Transverse colon (tissue), 4 donors: Measurements from ENCODE around the gene C1orf21. TPM values are rescaled to one million over a fixed set of nuclear protein-coding genes. Genes with fewer than 3 reads are reported as not detected.

Experiments
- DNase-seq: peaks from one replicate; pipeline ENCODE4 v3.0.0-alpha.2; 2019
- H3K27ac ChIP-seq, 4 donors: fragments of 200-600 bp; sonication (generic); 2 replicates each; pipeline ENCODE4 v1.5.1; 2016 to 2018; ENCODE audit warnings: inconsistent platforms in 4 of 4
- H3K27me3 ChIP-seq: fragments of 200-600 bp; sonication (generic); 2 replicates; pipeline ENCODE4 v1.5.1; 2017; ENCODE audit warnings: inconsistent platforms
- H3K36me3 ChIP-seq, 4 donors: fragments of 200-600 bp; sonication (generic); 2 replicates each; pipeline ENCODE4 v1.5.1; 2017 to 2019; ENCODE audit warnings: inconsistent platforms in 4 of 4
- H3K4me1 ChIP-seq, 4 donors: fragments of 200-600 bp; sonication (generic); 2 replicates each; pipeline ENCODE4 v1.5.1; 2017 to 2020; ENCODE audit warnings: inconsistent platforms in 4 of 4
- H3K4me3 ChIP-seq, 4 donors: fragments of 200-600 bp; sonication (generic); 1 replicate in 1 of 4; 2 replicates in 3 of 4; pipeline versions ENCODE4 v1.5.1 to v1.6.1; 2017 to 2019; ENCODE audit warnings: inconsistent platforms in 4 of 4
- H3K9me3 ChIP-seq, 2 donors: fragments of 200-600 bp; sonication (generic); 2 replicates each; pipeline ENCODE4 v1.5.1; 2017 to 2019; ENCODE audit warnings: inconsistent platforms in 2 of 2
- EP300 ChIP-seq: sonication (generic); formaldehyde crosslinking; IDR thresholded peaks from one replicate; pipeline ENCODE4 v1.6.1; 2017; ENCODE audit warnings: antibody characterized with exemption, low read depth
- POLR2A ChIP-seq: fragments of 450-650 bp; IDR thresholded peaks from one replicate; pipeline ENCODE4 v1.6.1; 2016; ENCODE audit warnings: antibody characterized with exemption, mild to moderate bottlenecking, moderate library complexity
- POLR2AphosphoS5 ChIP-seq, 3 donors: sonication (generic); formaldehyde crosslinking; IDR thresholded peaks; one replicate each; pipeline ENCODE4 v1.6.1; 2016; ENCODE audit warnings: antibody characterized with exemption in 3 of 3
- WGBS, 2 donors: methylation state at CpG; one replicate each; pipeline ENCODE4 v1.1.5; 2018; ENCODE audit warnings: low coverage in 1 of 2; 5-methylcytosine and 5-hydroxymethylcytosine counted together
- in situ Hi-C, 4 donors: fragments of 200-750 bp; cut with MboI; loops; one replicate each; pipeline versions ENCODE4 v1.15.0 to v1.15.1; 2017; ENCODE audit warnings: low sequenced_read_pairs in 3 of 4, low pct_ligation_motif_present in 1 of 4, low pct_unique_long_range_greater_than_20kb in 1 of 4
- intact Hi-C: fragments of 100-400 bp; cut with DNase I; formaldehyde crosslinking; loops from one replicate; pipeline ENCODE4 v1.15.1; 2023; ENCODE audit warnings: low total_unique reads
- total RNA-seq, 4 donors: library from RNA; depleted of rRNA; stranded (reverse); fragments of >200 nt; gene quantifications; one replicate each; pipeline ENCODE4 v1.1.0, GENCODE V29; 2016
- TF ChIP-seq, protein P1 (sequence below), 5 experiments: fragments of 200-600 bp in 3 of 5; fragments of 450-650 bp in 2 of 5; sonication (generic) in 3 of 5; IDR thresholded peaks; 1 replicate in 2 of 5; 2 replicates in 3 of 5; pipeline ENCODE4 v1.5.1; 2016 to 2017; ENCODE audit warnings: antibody characterized with exemption in 5 of 5, inconsistent platforms in 3 of 5, mild to moderate bottlenecking in 2 of 5, moderate library complexity in 1 of 5

Gene C1orf21
- total RNA-seq, 4 donors from 2014 or later, result 38.4 to 70.0 (median 62.4) TPM

GRCh38 chr1:184497959-184498723 is 111.3 kb downstream of the C1orf21 start:
- TF ChIP-seq POLR2A (no peak), EP300 (no peak), POLR2AphosphoS5 (IDR thresholded peaks at IDR 0.05) (no peak)
- TF ChIP-seq, protein P1, sequence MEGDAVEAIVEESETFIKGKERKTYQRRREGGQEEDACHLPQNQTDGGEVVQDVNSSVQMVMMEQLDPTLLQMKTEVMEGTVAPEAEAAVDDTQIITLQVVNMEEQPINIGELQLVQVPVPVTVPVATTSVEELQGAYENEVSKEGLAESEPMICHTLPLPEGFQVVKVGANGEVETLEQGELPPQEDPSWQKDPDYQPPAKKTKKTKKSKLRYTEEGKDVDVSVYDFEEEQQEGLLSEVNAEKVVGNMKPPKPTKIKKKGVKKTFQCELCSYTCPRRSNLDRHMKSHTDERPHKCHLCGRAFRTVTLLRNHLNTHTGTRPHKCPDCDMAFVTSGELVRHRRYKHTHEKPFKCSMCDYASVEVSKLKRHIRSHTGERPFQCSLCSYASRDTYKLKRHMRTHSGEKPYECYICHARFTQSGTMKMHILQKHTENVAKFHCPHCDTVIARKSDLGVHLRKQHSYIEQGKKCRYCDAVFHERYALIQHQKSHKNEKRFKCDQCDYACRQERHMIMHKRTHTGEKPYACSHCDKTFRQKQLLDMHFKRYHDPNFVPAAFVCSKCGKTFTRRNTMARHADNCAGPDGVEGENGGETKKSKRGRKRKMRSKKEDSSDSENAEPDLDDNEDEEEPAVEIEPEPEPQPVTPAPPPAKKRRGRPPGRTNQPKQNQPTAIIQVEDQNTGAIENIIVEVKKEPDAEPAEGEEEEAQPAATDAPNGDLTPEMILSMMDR (IDR thresholded peaks at IDR 0.05), result no peak
- Histone ChIP-seq H3K27ac (no peak overlapping the region), H3K9me3 (no peaks in the 10 kb centered on the region), H3K27me3 (no peaks in the 10 kb centered on the region), H3K4me3 (no peak overlapping the region), H3K4me1 (peaks cover 3 to 24% (median 19%) of the 10 kb centered on the region in 4 donors), H3K36me3 (no peaks in the 10 kb centered on the region)
- intact Hi-C loops, result no loop called here
- WGBS, 2 donors, result 89 to 92% methylated on average over 9 to 10 of the region's 10 CpGs
- DNase-seq, result no peak
- in situ Hi-C loops, result no loop called here

DNA sequence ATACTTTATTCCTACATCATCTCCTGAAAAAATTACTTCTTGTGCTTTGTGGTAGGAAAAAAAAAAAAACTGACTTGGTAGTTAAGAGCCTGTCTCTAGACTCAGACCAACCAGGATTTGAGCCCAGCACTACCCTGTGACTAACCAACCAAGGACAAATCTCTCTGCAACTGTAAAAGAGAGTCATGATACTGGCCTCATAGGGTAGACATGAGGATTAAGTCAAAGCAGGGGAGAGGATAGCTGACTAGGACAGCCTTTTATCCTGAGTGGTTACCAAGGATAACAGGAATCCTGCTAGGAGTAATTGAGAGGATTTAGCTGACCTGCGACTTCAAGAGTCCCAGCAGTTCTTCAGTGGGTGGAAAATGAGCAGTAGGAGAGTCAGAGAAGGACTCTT is 112.8 kb downstream of the C1orf21 start:
- Histone ChIP-seq H3K36me3 (no peaks in the 10 kb centered on the region), H3K27me3 (no peaks in the 10 kb centered on the region), H3K4me1 (peaks cover 0 to 24% (median 19%) of the 10 kb centered on the region in 4 donors), H3K4me3 (no peak overlapping the region), H3K9me3 (no peaks in the 10 kb centered on the region), H3K27ac (no peak overlapping the region)
- in situ Hi-C loops, result no loop called here
- intact Hi-C loops, result no loop called here
- WGBS, 2 donors, result 80% methylated on average over 1 of the region's 1 CpG; no CpG with 5 or more reads in 1 of the 2 donors
- DNase-seq, result no peak
- TF ChIP-seq POLR2AphosphoS5 (IDR thresholded peaks at IDR 0.05) (no peak), POLR2A (no peak), EP300 (no peak)
- TF ChIP-seq, protein P1 (IDR thresholded peaks at IDR 0.05), result no peak

DNA sequence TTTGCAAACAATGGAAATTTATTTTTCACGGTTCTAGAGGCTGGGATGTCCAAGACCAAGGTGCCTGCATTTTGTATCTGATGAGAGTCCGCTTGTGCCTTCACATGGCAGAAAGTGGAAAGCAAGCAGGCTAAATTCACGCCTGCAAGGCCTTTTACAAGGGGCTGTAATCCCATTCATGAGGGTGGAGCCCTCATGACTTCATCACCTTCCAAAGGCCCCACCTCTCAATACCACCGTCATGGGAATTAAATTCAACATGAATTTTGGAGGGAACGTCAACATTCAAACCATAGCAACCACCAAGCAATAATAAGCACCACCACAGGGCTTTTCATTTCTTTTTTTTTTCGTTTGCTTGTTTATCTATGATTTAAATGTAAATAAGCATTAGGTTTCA is 115.3 kb downstream of the C1orf21 start:
- Histone ChIP-seq H3K9me3 (no peaks in the 10 kb centered on the region), H3K36me3 (no peaks in the 10 kb centered on the region), H3K4me3 (no peak overlapping the region), H3K27me3 (no peaks in the 10 kb centered on the region), H3K4me1 (peaks cover 1 to 25% (median 16%) of the 10 kb centered on the region in 4 donors), H3K27ac (no peak overlapping the region)
- 42 to 71% methylated on average over 4 to 6 of the region's 6 CpGs for WGBS, 2 donors
- intact Hi-C loops (no loop called here), in situ Hi-C loops (no loop called here)
- no peak for DNase-seq
- TF ChIP-seq, protein P1 (IDR thresholded peaks at IDR 0.05), result no peak
- TF ChIP-seq POLR2AphosphoS5 (IDR thresholded peaks at IDR 0.05), result no peak
- TF ChIP-seq EP300, result no peak
- no peak for TF ChIP-seq POLR2A

GRCh38 chr1:184503221-184503749 is 116.5 kb downstream of the C1orf21 start:
- Histone ChIP-seq H3K27ac (no peak overlapping the region), H3K4me3 (no peak overlapping the region), H3K9me3 (no peaks in the 10 kb centered on the region), H3K4me1 (peaks cover 7 to 36% (median 27%) of the 10 kb centered on the region in 4 donors), H3K36me3 (no peaks in the 10 kb centered on the region), H3K27me3 (no peaks in the 10 kb centered on the region)
- TF ChIP-seq POLR2A (no peak), EP300 (no peak), POLR2AphosphoS5 (IDR thresholded peaks at IDR 0.05) (no peak)
- TF ChIP-seq, protein P1 (IDR thresholded peaks at IDR 0.05), result no peak
- intact Hi-C loops (no loop called here), in situ Hi-C loops (no loop called here)
- 85% methylated on average over 5 to 6 of the region's 6 CpGs for WGBS, 2 donors
- no peak for DNase-seq
